GM12878 (cell line): ENCODE measurements around the gene RTN4RL1. TPM values are rescaled to one million over a fixed set of nuclear protein-coding genes. Genes with fewer than 3 reads are reported as not detected.

ENCODE experiments used
- ATAC-seq: fragments of 200-7000 bp; cut with Tn5 transposase; 3 replicates; pipeline ENCODE4 v1.9.1; 2020; ENCODE audit warnings: mild to moderate bottlenecking, moderate library complexity
- BruUV-seq: library from RNA; stranded (reverse); fragments of 400-500 nt; replicated peaks from 2 replicates; lab custom pipeline; 2021; lab: Mats Ljungman, UMichigan
- CTCF ChIA-PET: fragments of 300-600 bp; sonication (Branson Sonifier 250); formaldehyde crosslinking; extraction: SDS; loops from one replicate; lab custom pipeline; 2021; ENCODE audit warnings: inconsistent platforms; lab: Yijun Ruan, JAX
- POLR2A ChIA-PET: fragments of 350-600 bp; formaldehyde crosslinking; extraction: SDS; loops from one replicate; lab custom pipeline; 2021; ENCODE audit warnings: inconsistent platforms; lab: Charles Lee
- RAD21 ChIA-PET: fragments of 300-600 bp; sonication (Branson Sonifier 250); formaldehyde crosslinking; loops from one replicate; lab custom pipeline; 2023; ENCODE audit warnings: antibody characterized with exemption; ENCODE audit not compliant: unreplicated experiment; lab: Charles Lee
- SMC1A ChIA-PET: fragments of 300-600 bp; sonication (Branson Sonifier 250); formaldehyde crosslinking; loops from one replicate; lab custom pipeline; 2023; ENCODE audit not compliant: unreplicated experiment, uncharacterized antibody; lab: Charles Lee
- DNase-seq: peaks from one replicate; pipeline ENCODE4 v3.0.0-alpha.2; 2011; ENCODE audit warnings: low read depth, low spot score
- FAIRE-seq: peaks from 3 replicates; lab custom pipeline; 2011; peaks lifted over from hg19 to GRCh38; lab: Jason Lieb, UNC
- H2AFZ ChIP-seq: 2 replicates; pipeline ENCODE4 v1.6.0; 2011; ENCODE audit warnings: low read depth, low read length, control low read depth; ENCODE audit not compliant: control insufficient read depth
- H3K27ac ChIP-seq: 2 replicates; pipeline ENCODE4 v1.5.1; 2011; ENCODE audit warnings: control low read depth; ENCODE audit not compliant: control insufficient read depth, insufficient read depth
- H3K27me3 ChIP-seq, 2 experiments: replicated peaks in 1 of 2; 2 replicates each; pipeline versions ENCODE4 v1.6.0 to v1.6.1; 2011; ENCODE audit warnings: low read length in 1 of 2; ENCODE audit not compliant: control insufficient read depth in 2 of 2, insufficient read depth in 2 of 2
- H3K36me3 ChIP-seq, 2 experiments: 2 replicates each; pipeline ENCODE4 v1.5.1; 2011; ENCODE audit warnings: low read length in 1 of 2; ENCODE audit not compliant: control insufficient read depth in 2 of 2, insufficient read depth in 2 of 2
- H3K4me1 ChIP-seq: 2 replicates; pipeline ENCODE4 v1.6.1; 2011; ENCODE audit warnings: mild to moderate bottlenecking, low read length, moderate library complexity, mixed read lengths; ENCODE audit not compliant: control insufficient read depth, insufficient read depth
- H3K4me2 ChIP-seq: 2 replicates; pipeline ENCODE4 v1.6.0; 2011; ENCODE audit warnings: control low read depth; ENCODE audit not compliant: control insufficient read depth, insufficient read depth
- H3K4me3 ChIP-seq: fragments of 200-600 bp; sonication (generic); 2 replicates; pipeline ENCODE4 v1.5.1; 2016
- H3K79me2 ChIP-seq: 2 replicates; pipeline ENCODE4 v1.6.0; 2011; ENCODE audit warnings: low read length; ENCODE audit not compliant: control insufficient read depth, insufficient read depth
- H3K9ac ChIP-seq: 2 replicates; pipeline ENCODE4 v1.8.0; 2011; ENCODE audit warnings: low read length, control low read depth, mixed read lengths; ENCODE audit not compliant: control insufficient read depth, insufficient read depth
- H3K9me3 ChIP-seq: replicated peaks from 3 replicates; pipeline ENCODE4 v1.5.1; 2011; ENCODE audit warnings: mild to moderate bottlenecking, low read length; ENCODE audit not compliant: control insufficient read depth, insufficient read depth
- H4K20me1 ChIP-seq: 2 replicates; pipeline ENCODE4 v1.6.0; 2011; ENCODE audit not compliant: control insufficient read depth, insufficient read depth
- BRCA1 ChIP-seq: IDR thresholded peaks from 2 replicates; pipeline ENCODE4 v1.6.1; 2011; ENCODE audit warnings: low read depth, low read length, improper control_type of control experiment
- JUNB ChIP-seq: IDR thresholded peaks from 2 replicates; pipeline ENCODE4 v1.6.1; 2016; ENCODE audit warnings: antibody characterized with exemption, mild to moderate bottlenecking
- MYC ChIP-seq: IDR thresholded peaks from 2 replicates; pipeline ENCODE4 v1.6.1; 2011; ENCODE audit warnings: mild to moderate bottlenecking, low read length, moderate library complexity, inconsistent platforms; ENCODE audit not compliant: insufficient read depth, insufficient replicate concordance, insufficient read length, severe bottlenecking
- RELA ChIP-seq: fragments of 450-650 bp; IDR thresholded peaks from 2 replicates; pipeline ENCODE4 v1.8.0; 2014; ENCODE audit warnings: borderline replicate concordance; ENCODE audit not compliant: partially characterized antibody
- SREBF2 ChIP-seq: IDR thresholded peaks from 2 replicates; pipeline ENCODE4 v1.6.1; 2012; ENCODE audit warnings: mild to moderate bottlenecking, low read length
- TBL1XR1 ChIP-seq: IDR thresholded peaks from 2 replicates; pipeline ENCODE4 v1.6.1; 2012; ENCODE audit warnings: low read depth, low read length, improper control_type of control experiment
- YBX1 ChIP-seq: fragments of 450-650 bp; IDR thresholded peaks from 2 replicates; pipeline ENCODE4 v1.6.1; 2016; ENCODE audit warnings: antibody characterized with exemption
- ZZZ3 ChIP-seq: IDR thresholded peaks from 2 replicates; pipeline ENCODE4 v1.6.1; 2011; ENCODE audit warnings: low read depth; ENCODE audit not compliant: control insufficient read depth, insufficient read length
- WGBS: methylation state at CpG from one replicate; pipeline ENCODE4 v1.1.6; 2016; ENCODE audit warnings: low lambda C conversion rate; ENCODE audit not compliant: insufficient replicate concordance, insufficient coverage; ENCODE audit errors: missing lambda C conversion rate; 5-methylcytosine and 5-hydroxymethylcytosine counted together
- in situ Hi-C: fragments of 300-500 bp; cut with MboI; formaldehyde crosslinking; loops from 9 replicates; pipeline ENCODE4 v1.14.3; 2018; ENCODE audit warnings: mixed read lengths
- intact Hi-C: fragments of 100-400 bp; cut with micrococcal nuclease; formaldehyde crosslinking; loops from one replicate; pipeline ENCODE4 v1.14.2; 2022; ENCODE audit not compliant: unreplicated experiment
- polyA plus RNA-seq, 11 experiments: library from polyadenylated mRNA; depleted of rRNA in 4 of 11; unstranded in 6 of 11; stranded (reverse) in 5 of 11; fragments of >200 nt; fragmentation: Nextera tagmentation in 4 of 11; fragmentation: Illumina TruSeq in 1 of 11; extraction: Ambion mirVana in 4 of 11; extraction: Trizol in 1 of 11; gene quantifications; 1 replicate in 1 of 11; 2 replicates in 10 of 11; pipeline versions ENCODE4 v1.2.1 to v1.2.3, GENCODE V29; 2011 to 2016; ENCODE audit warnings: inconsistent platforms in 2 of 11, missing spikeins in 2 of 11, low read depth in 1 of 11
- total RNA-seq, 4 experiments: library from RNA; depleted of rRNA in 3 of 4; stranded (reverse); fragments of >200 nt in 3 of 4; fragmentation: Illumina TruSeq in 1 of 4; extraction: Trizol in 1 of 4; gene quantifications; 2 replicates each; pipeline versions ENCODE4 v1.2.1 to v1.2.3, GENCODE V29; 2013 to 2021
- TF ChIP-seq, protein P1 (sequence below): IDR thresholded peaks from 2 replicates; pipeline ENCODE4 v1.6.1; 2011; ENCODE audit warnings: borderline replicate concordance, low read depth, mild to moderate bottlenecking, moderate library complexity, mixed read lengths, low read length; ENCODE audit not compliant: insufficient read depth; ENCODE audit errors: extremely low read length
- TF ChIP-seq, protein P2 (sequence below): IDR thresholded peaks from 2 replicates; pipeline ENCODE4 v1.6.1; 2012; ENCODE audit warnings: low read depth, low read length, improper control_type of control experiment
- TF ChIP-seq, protein P3 (sequence below): fragments of 450-650 bp; IDR thresholded peaks from 2 replicates; pipeline ENCODE4 v1.6.1; 2018; ENCODE audit warnings: mild to moderate bottlenecking, low read depth, moderate library complexity; ENCODE audit not compliant: partially characterized antibody
- TF ChIP-seq, protein P4 (sequence below): fragments of 450-650 bp; IDR thresholded peaks from 2 replicates; pipeline ENCODE4 v1.6.1; 2016; ENCODE audit warnings: mild to moderate bottlenecking

The RTN4RL1 gene
- total and polyA plus RNA-seq, 10 of the 15 experiments (the other 5 are each of a cell fraction or from before 2014, with no cell fraction given), result 0.08 to 0.11 (median 0.10) TPM; not detected in 7

DNA sequence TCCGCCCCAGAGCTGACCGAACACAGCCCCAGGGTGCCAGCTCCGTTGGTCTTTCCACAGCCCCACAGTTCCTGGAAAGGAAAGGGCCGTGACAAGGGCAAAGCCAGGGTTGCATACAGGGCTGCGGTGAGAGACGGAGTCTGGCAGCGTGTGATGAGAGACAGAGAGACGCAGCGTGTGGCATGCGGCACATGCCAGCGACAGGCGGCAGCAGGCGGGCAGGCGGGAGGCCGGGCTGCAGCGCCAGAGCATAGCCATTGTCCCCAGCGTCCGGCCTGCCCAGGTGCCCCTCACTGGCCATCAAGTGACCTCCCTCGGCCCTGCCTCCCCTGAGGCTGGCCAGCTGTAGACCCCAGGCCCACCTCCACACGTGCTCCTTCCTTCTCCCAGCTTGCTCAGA lies 8.6 kb downstream of the RTN4RL1 start:
- TF ChIP-seq, protein P1, sequence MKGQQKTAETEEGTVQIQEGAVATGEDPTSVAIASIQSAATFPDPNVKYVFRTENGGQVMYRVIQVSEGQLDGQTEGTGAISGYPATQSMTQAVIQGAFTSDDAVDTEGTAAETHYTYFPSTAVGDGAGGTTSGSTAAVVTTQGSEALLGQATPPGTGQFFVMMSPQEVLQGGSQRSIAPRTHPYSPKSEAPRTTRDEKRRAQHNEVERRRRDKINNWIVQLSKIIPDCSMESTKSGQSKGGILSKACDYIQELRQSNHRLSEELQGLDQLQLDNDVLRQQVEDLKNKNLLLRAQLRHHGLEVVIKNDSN, result no peak
- TF ChIP-seq, protein P2, sequence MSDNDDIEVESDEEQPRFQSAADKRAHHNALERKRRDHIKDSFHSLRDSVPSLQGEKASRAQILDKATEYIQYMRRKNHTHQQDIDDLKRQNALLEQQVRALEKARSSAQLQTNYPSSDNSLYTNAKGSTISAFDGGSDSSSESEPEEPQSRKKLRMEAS, result no peak
- TF ChIP-seq TBL1XR1 (no peak), RELA (no peak), JUNB (no peak), YBX1 (no peak), SREBF2 (no peak), MYC (no peak), BRCA1 (no peak), ZZZ3 (no peak)
- TF ChIP-seq, protein P3, sequence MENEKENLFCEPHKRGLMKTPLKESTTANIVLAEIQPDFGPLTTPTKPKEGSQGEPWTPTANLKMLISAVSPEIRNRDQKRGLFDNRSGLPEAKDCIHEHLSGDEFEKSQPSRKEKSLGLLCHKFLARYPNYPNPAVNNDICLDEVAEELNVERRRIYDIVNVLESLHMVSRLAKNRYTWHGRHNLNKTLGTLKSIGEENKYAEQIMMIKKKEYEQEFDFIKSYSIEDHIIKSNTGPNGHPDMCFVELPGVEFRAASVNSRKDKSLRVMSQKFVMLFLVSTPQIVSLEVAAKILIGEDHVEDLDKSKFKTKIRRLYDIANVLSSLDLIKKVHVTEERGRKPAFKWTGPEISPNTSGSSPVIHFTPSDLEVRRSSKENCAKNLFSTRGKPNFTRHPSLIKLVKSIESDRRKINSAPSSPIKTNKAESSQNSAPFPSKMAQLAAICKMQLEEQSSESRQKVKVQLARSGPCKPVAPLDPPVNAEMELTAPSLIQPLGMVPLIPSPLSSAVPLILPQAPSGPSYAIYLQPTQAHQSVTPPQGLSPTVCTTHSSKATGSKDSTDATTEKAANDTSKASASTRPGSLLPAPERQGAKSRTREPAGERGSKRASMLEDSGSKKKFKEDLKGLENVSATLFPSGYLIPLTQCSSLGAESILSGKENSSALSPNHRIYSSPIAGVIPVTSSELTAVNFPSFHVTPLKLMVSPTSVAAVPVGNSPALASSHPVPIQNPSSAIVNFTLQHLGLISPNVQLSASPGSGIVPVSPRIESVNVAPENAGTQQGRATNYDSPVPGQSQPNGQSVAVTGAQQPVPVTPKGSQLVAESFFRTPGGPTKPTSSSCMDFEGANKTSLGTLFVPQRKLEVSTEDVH, result no peak
- TF ChIP-seq, protein P4, sequence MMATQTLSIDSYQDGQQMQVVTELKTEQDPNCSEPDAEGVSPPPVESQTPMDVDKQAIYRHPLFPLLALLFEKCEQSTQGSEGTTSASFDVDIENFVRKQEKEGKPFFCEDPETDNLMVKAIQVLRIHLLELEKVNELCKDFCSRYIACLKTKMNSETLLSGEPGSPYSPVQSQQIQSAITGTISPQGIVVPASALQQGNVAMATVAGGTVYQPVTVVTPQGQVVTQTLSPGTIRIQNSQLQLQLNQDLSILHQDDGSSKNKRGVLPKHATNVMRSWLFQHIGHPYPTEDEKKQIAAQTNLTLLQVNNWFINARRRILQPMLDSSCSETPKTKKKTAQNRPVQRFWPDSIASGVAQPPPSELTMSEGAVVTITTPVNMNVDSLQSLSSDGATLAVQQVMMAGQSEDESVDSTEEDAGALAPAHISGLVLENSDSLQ, result no peak
- FAIRE-seq, result no peak
- no TSS peak for BruUV-seq
- 83% methylated on average over 20 of the region's 20 CpGs for WGBS
- ChIA-PET POLR2A (no interaction called here), RAD21 (no interaction called here), SMC1A (no interaction called here), CTCF (interaction anchor here (0.8 kb wide), 1 partner anchor 107 kb away, joined by 3 read pairs; no protein-coding TSS in a partner anchor)
- in situ Hi-C loops, result loop anchor here (25.0 kb wide), 1 partner anchor 104 kb away; no protein-coding TSS in a partner anchor
- H3K36me3 ChIP-seq, result no peaks in the 10 kb centered on the region
- intact Hi-C loops, result no loop called here
- ATAC-seq, result no peak
- no peak overlapping the region for H3K4me2 ChIP-seq
- no peak overlapping the region for H2AFZ ChIP-seq
- H3K27ac ChIP-seq, result no peak overlapping the region
- H4K20me1 ChIP-seq, result no peaks in the 10 kb centered on the region
- no peak for DNase-seq
- no peak overlapping the region for H3K4me3 ChIP-seq
- no peaks in the 10 kb centered on the region for H3K79me2 ChIP-seq
- H3K9me3 ChIP-seq, result no peaks in the 10 kb centered on the region; the same call in 2 of the 3 replicates
- H3K9ac ChIP-seq, result no peak overlapping the region
- peaks cover 1 to 5% of the 10 kb centered on the region in 2 experiments; a peak in 3 of 4 replicates for H3K27me3 ChIP-seq
- H3K4me1 ChIP-seq, result peaks cover 10% of the 10 kb centered on the region
